Neural cell (in vitro differentiated cells): ENCODE measurements around the gene NELL1.

Experiments
- CTCF ChIP-seq: fragments of 450-650 bp; IDR thresholded peaks from 2 replicates; pipeline ENCODE4 v1.5.1; 2014; ENCODE audit warnings: antibody characterized with exemption, mild to moderate bottlenecking, moderate library complexity; ENCODE audit not compliant: poor library complexity, severe bottlenecking
- EP300 ChIP-seq: fragments of 450-650 bp; conservative IDR thresholded peaks from 2 replicates; pipeline ENCODE4 v1.6.1; 2014; ENCODE audit warnings: antibody characterized with exemption, mild to moderate bottlenecking, moderate library complexity; ENCODE audit not compliant: poor library complexity, severe bottlenecking
- EZH2 ChIP-seq: fragments of 200-600, 300-800 bp; shearing (Covaris generic), sonication (generic); IDR thresholded peaks from 2 replicates; pipeline ENCODE4 v1.6.1; 2014; ENCODE audit warnings: antibody characterized with exemption, low read length, borderline replicate concordance, mild to moderate bottlenecking; ENCODE audit not compliant: insufficient read depth, poor library complexity, severe bottlenecking
- MXI1 ChIP-seq: fragments of 450-650 bp; conservative IDR thresholded peaks from 2 replicates; pipeline ENCODE4 v1.6.1; 2014; ENCODE audit warnings: antibody characterized with exemption, mild to moderate bottlenecking; ENCODE audit not compliant: poor library complexity, severe bottlenecking
- POLR2AphosphoS5 ChIP-seq: IDR thresholded peaks from 2 replicates; pipeline ENCODE4 v1.6.1; 2012
- TAF1 ChIP-seq: IDR thresholded peaks from 2 replicates; pipeline ENCODE4 v1.6.1; 2012; ENCODE audit warnings: low read depth
- TF ChIP-seq, protein P1 (sequence below): IDR thresholded peaks from 2 replicates; pipeline ENCODE4 v1.6.1; 2012; ENCODE audit warnings: borderline replicate concordance

GRCh38 chr11:21554284-21554683 is 884.9 kb downstream of the NELL1 start:
- TF ChIP-seq MXI1, result no peak
- no peak for TF ChIP-seq CTCF
- TF ChIP-seq, protein P1, sequence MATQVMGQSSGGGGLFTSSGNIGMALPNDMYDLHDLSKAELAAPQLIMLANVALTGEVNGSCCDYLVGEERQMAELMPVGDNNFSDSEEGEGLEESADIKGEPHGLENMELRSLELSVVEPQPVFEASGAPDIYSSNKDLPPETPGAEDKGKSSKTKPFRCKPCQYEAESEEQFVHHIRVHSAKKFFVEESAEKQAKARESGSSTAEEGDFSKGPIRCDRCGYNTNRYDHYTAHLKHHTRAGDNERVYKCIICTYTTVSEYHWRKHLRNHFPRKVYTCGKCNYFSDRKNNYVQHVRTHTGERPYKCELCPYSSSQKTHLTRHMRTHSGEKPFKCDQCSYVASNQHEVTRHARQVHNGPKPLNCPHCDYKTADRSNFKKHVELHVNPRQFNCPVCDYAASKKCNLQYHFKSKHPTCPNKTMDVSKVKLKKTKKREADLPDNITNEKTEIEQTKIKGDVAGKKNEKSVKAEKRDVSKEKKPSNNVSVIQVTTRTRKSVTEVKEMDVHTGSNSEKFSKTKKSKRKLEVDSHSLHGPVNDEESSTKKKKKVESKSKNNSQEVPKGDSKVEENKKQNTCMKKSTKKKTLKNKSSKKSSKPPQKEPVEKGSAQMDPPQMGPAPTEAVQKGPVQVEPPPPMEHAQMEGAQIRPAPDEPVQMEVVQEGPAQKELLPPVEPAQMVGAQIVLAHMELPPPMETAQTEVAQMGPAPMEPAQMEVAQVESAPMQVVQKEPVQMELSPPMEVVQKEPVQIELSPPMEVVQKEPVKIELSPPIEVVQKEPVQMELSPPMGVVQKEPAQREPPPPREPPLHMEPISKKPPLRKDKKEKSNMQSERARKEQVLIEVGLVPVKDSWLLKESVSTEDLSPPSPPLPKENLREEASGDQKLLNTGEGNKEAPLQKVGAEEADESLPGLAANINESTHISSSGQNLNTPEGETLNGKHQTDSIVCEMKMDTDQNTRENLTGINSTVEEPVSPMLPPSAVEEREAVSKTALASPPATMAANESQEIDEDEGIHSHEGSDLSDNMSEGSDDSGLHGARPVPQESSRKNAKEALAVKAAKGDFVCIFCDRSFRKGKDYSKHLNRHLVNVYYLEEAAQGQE, result no peak
- no peak for TF ChIP-seq POLR2AphosphoS5
- TF ChIP-seq EZH2, result no peak
- TF ChIP-seq EP300, result no peak
- TF ChIP-seq TAF1, result no peak
